Dendritic cell treated with granulocyte-macrophage colony-stimulating factor and Interleukin-4, amounts not matched to agents 40 ng/mL and 50 ng/mL, for 4 days (primary cell): ENCODE results near the gene ACADS.

Experiments
- H3K27ac Mint-ChIP-seq: one replicate; pipeline ENCODE4 v1.8.0; 2022; ENCODE audit warnings: mild to moderate bottlenecking, mixed read lengths
- H3K27me3 Mint-ChIP-seq: one replicate; pipeline ENCODE4 v1.8.0; 2022; ENCODE audit warnings: mild to moderate bottlenecking, mixed read lengths
- H3K36me3 Mint-ChIP-seq: one replicate; pipeline ENCODE4 v1.8.0; 2022; ENCODE audit warnings: low read depth, mixed read lengths
- H3K4me1 Mint-ChIP-seq: one replicate; pipeline ENCODE4 v1.8.0; 2022; ENCODE audit warnings: low read depth, mixed read lengths
- H3K4me3 Mint-ChIP-seq: one replicate; pipeline ENCODE4 v1.8.0; 2022; ENCODE audit warnings: mild to moderate bottlenecking, moderate library complexity, mixed read lengths
- H3K9me3 Mint-ChIP-seq: one replicate; pipeline ENCODE4 v1.8.0; 2022; ENCODE audit warnings: mixed read lengths
- intact Hi-C: fragments of 100-400 bp; cut with micrococcal nuclease; formaldehyde crosslinking; loops from one replicate; pipeline ENCODE4 v1.15.0; 2022

Gene ACADS

DNA sequence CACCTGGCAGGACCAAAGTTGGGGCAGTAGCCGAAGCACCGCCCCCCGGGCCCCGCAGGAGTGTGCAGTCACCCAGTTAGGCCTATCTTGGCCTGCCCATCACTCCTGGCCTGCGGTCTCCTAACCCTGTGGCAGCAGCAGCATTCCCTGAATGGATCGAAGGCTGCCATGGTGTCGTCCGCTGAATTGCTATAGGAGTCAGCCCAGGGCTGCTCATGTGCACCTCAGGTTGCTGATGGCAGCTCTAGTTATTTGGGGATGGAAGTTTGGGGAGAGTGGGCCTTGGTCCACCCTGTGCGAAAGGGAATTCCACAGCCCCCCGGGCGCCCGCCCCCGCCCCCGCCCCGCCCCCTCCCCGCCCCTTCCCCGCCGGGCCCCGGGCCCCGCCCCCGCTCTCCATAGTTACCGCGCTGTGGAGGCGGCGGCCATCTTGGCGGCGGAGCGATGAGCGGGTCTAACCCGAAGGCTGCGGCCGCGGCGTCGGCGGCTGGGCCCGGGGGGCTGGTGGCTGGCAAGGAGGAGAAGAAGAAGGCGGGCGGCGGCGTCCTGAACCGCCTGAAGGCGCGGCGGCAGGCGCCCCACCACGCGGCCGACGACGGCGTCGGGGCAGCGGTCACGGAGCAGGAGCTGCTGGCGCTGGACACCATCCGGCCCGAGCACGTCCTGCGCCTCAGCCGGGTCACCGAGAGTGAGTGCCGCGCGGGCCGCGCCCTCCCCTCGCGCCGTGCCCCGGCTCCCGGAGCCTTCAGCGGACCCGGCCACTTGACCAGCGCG is 15.4 kb upstream of the ACADS start, which contains the start of gene UNC119B:
Gene UNC119B, plus strand, starts transcription at position 428 of the 774 bp plus-strand sequence. Its CDS starts 17 bp downstream, at position 445.
- Mint-ChIP-seq H3K4me1 (peaks cover 27% of the 10 kb centered on the region), H3K27ac (peak within 1 kb of the TSS; percentile 80), H3K4me3 (peak within 1 kb of the TSS; percentile 90), H3K9me3 (no peaks in the 10 kb centered on the region), H3K36me3 (peaks cover 38% of the 10 kb centered on the region), H3K27me3 (no peaks in the 10 kb centered on the region)
- intact Hi-C loops: loop anchor here (2.0 kb wide), 1 partner anchor 23 kb away; the partner anchor contains the start of gene MLEC

DNA sequence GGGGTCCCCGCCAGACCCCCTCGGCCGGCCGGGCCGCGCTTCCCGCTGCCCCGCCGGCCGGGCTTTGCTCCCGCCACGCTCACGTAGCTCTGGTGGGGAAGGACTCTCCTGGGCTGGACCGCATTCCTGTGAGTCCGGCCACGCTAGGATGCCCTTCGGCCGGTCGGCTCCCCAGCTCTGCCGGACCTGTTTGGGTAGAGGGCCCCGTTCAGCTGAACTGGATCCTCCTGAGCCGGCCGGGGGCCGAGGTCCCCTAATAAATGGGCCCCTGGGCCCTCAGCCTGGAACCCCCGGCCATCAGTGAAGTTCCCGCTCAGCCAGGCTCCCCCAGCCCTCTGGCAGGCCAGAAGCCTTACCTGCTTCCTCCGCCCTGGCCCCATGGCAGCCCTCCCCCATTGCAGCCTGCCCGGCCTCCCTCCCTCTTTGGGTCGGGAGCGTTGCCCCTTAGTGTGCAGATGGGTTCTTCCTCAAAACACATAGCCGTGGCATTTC is 14.8 kb upstream of the ACADS start:
- H3K9me3 Mint-ChIP-seq: no peaks in the 10 kb centered on the region
- peak overlapping the region; percentile 90 for H3K4me3 Mint-ChIP-seq
- H3K27ac Mint-ChIP-seq: peak overlapping the region; percentile 80
- intact Hi-C loops: loop anchor here (2.0 kb wide), 1 partner anchor 24 kb away; the partner anchor contains the start of gene MLEC
- peaks cover 27% of the 10 kb centered on the region for H3K4me1 Mint-ChIP-seq
- H3K27me3 Mint-ChIP-seq: no peaks in the 10 kb centered on the region
- peaks cover 38% of the 10 kb centered on the region for H3K36me3 Mint-ChIP-seq

- Mint-ChIP-seq H3K9me3 (no peaks in the 10 kb centered on the region), H3K36me3 (peaks cover 43% of the 10 kb centered on the region), H3K27me3 (no peaks in the 10 kb centered on the region), H3K27ac (peak overlapping the region; percentile 80), H3K4me1 (peaks cover 27% of the 10 kb centered on the region), H3K4me3 (peak overlapping the region; percentile 90)
- intact Hi-C loops: loop anchor here (2.0 kb wide), 1 partner anchor 25 kb away; the partner anchor contains the start of gene MLEC
Measured at GRCh38 chr12:120711411-120711810, 14.2 kb upstream of the ACADS start.

DNA sequence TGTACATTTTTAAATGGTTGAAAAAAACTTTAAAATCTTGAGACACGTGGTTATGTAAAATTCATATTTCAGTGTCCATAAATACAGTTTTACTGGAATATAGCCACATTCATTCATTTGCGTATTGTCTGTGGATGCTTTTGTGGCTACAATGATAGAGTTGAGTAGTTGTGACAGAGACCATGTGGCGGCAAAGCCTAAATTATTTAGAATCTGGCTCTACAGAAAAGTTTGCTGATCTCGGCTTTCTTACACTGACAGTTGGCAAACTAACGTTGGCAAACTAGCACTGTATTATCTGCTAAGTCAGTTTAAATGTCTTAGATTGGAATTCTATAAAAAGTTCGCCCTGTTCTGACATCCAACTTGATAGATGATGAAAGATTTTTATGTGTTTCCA is 13.0 kb upstream of the ACADS start:
- Mint-ChIP-seq H3K27me3 (no peaks in the 10 kb centered on the region), H3K4me1 (peaks cover 27% of the 10 kb centered on the region), H3K36me3 (peaks cover 55% of the 10 kb centered on the region), H3K27ac (no peak overlapping the region), H3K4me3 (no peak overlapping the region), H3K9me3 (no peaks in the 10 kb centered on the region)
- intact Hi-C loops: no loop called here

- Mint-ChIP-seq H3K9me3 (no peaks in the 10 kb centered on the region), H3K4me1 (peaks cover 27% of the 10 kb centered on the region), H3K36me3 (peaks cover 68% of the 10 kb centered on the region), H3K27me3 (no peaks in the 10 kb centered on the region), H3K27ac (no peak overlapping the region), H3K4me3 (no peak overlapping the region)
- intact Hi-C loops: loop anchor here (1.0 kb wide), 2 partner anchors 67 to 131 kb away; no protein-coding TSS in a partner anchor
Measured at GRCh38 chr12:120713861-120714482, 11.7 kb upstream of the ACADS start.

- no peaks in the 10 kb centered on the region for H3K9me3 Mint-ChIP-seq
- no peaks in the 10 kb centered on the region for H3K27me3 Mint-ChIP-seq
- peaks cover 35% of the 10 kb centered on the region for H3K4me1 Mint-ChIP-seq
- intact Hi-C loops: no loop called here
- no peak overlapping the region for H3K4me3 Mint-ChIP-seq
- H3K36me3 Mint-ChIP-seq: peaks cover 100% of the 10 kb centered on the region
- no peak overlapping the region for H3K27ac Mint-ChIP-seq
Measured at GRCh38 chr12:120718055-120718454, 7.6 kb upstream of the ACADS start.

- peak overlapping the region; percentile 10 for H3K27ac Mint-ChIP-seq
- no peaks in the 10 kb centered on the region for H3K27me3 Mint-ChIP-seq
- peaks cover 29% of the 10 kb centered on the region for H3K4me1 Mint-ChIP-seq
- H3K9me3 Mint-ChIP-seq: no peaks in the 10 kb centered on the region
- no peak overlapping the region for H3K4me3 Mint-ChIP-seq
- H3K36me3 Mint-ChIP-seq: peaks cover 100% of the 10 kb centered on the region
- intact Hi-C loops: no loop called here
Measured at GRCh38 chr12:120719072-120719471, 6.6 kb upstream of the ACADS start.

- Mint-ChIP-seq H3K36me3 (peaks cover 100% of the 10 kb centered on the region), H3K9me3 (no peaks in the 10 kb centered on the region), H3K27ac (peak overlapping the region; percentile 16), H3K4me3 (no peak overlapping the region), H3K27me3 (no peaks in the 10 kb centered on the region), H3K4me1 (peaks cover 32% of the 10 kb centered on the region)
- intact Hi-C loops: loop anchor here (10.0 kb wide), 1 partner anchor 255 kb away; the partner anchor contains the start of gene HNF1A
Measured at GRCh38 chr12:120719496-120720233, 6.0 kb upstream of the ACADS start.

- peak overlapping the region; percentile 56 for H3K27ac Mint-ChIP-seq
- H3K36me3 Mint-ChIP-seq: peaks cover 93% of the 10 kb centered on the region
- H3K4me1 Mint-ChIP-seq: peaks cover 39% of the 10 kb centered on the region
- H3K4me3 Mint-ChIP-seq: no peak overlapping the region
- H3K9me3 Mint-ChIP-seq: no peaks in the 10 kb centered on the region
- intact Hi-C loops: loop anchor here (10.0 kb wide), 1 partner anchor 254 kb away; the partner anchor contains the start of gene HNF1A
- H3K27me3 Mint-ChIP-seq: no peaks in the 10 kb centered on the region
Measured at GRCh38 chr12:120720234-120720986, 5.2 kb upstream of the ACADS start.

GRCh38 chr12:120720987-120721801 is 4.4 kb upstream of the ACADS start:
- intact Hi-C loops: loop anchor here (10.0 kb wide), 1 partner anchor 254 kb away; the partner anchor contains the start of gene HNF1A
- Mint-ChIP-seq H3K4me1 (peaks cover 40% of the 10 kb centered on the region), H3K36me3 (peaks cover 91% of the 10 kb centered on the region), H3K4me3 (no peak overlapping the region), H3K9me3 (no peaks in the 10 kb centered on the region), H3K27me3 (no peaks in the 10 kb centered on the region), H3K27ac (peak overlapping the region; percentile 56)

DNA sequence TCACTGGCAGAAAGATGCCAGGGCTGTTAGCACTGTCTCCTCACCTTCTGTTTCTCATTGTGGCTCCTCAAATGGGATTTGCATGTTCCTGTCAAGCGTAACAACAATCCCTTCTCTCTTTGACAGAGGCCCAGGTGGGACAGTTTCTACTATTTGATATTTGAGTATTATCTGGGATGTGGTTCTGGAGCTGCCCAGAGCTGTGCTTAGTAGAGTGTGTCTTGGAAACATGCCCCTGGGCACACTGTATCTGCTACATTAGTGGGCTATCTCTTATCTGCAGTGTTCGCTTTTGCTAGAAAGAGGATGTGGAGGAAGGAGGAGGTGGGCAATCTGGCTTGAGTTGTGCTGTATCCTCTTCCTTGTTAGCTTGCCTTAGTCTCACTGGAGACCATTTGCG is 3.8 kb upstream of the ACADS start:
- intact Hi-C loops: loop anchor here (10.0 kb wide), 1 partner anchor 253 kb away; the partner anchor contains the start of gene HNF1A
- no peak overlapping the region for H3K27ac Mint-ChIP-seq
- no peak overlapping the region for H3K4me3 Mint-ChIP-seq
- H3K4me1 Mint-ChIP-seq: peaks cover 40% of the 10 kb centered on the region
- H3K9me3 Mint-ChIP-seq: no peaks in the 10 kb centered on the region
- H3K27me3 Mint-ChIP-seq: no peaks in the 10 kb centered on the region
- peaks cover 86% of the 10 kb centered on the region for H3K36me3 Mint-ChIP-seq

DNA sequence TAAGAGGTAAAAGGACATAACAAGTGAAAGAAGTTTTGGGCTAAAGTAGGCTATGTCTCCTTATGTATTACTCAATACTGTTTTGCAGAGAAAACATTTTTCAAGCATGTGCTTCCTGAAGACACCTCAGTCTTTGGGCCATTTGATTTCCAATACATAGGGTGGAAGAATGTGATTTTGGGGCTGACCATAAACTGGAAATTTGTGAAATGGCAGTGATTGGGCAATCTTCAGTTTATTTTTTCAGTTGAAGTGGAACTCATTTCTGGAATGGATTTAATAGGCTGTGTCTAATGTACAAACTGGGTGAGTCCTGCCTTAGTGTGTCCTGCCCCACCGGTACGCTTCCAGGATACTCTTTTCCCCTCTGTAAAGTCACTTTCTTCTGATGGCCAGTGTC is 2.8 kb upstream of the ACADS start:
- intact Hi-C loops: loop anchor here (10.0 kb wide), 1 partner anchor 252 kb away; the partner anchor contains the start of gene HNF1A
- Mint-ChIP-seq H3K36me3 (peaks cover 82% of the 10 kb centered on the region), H3K27ac (no peak overlapping the region), H3K27me3 (no peaks in the 10 kb centered on the region), H3K9me3 (no peaks in the 10 kb centered on the region), H3K4me1 (peaks cover 40% of the 10 kb centered on the region), H3K4me3 (no peak overlapping the region)
